ENCODE data around the gene TSPAN32.
A peak's percentile ranks its signal among the peaks of the same experiment; 100 is the strongest.

The TSPAN32 gene

GRCh38 chr11:2263724-2264360 is 38.0 kb upstream of the TSPAN32 start:
- CTCF ChIA-PET, result no interaction called here

DNA sequence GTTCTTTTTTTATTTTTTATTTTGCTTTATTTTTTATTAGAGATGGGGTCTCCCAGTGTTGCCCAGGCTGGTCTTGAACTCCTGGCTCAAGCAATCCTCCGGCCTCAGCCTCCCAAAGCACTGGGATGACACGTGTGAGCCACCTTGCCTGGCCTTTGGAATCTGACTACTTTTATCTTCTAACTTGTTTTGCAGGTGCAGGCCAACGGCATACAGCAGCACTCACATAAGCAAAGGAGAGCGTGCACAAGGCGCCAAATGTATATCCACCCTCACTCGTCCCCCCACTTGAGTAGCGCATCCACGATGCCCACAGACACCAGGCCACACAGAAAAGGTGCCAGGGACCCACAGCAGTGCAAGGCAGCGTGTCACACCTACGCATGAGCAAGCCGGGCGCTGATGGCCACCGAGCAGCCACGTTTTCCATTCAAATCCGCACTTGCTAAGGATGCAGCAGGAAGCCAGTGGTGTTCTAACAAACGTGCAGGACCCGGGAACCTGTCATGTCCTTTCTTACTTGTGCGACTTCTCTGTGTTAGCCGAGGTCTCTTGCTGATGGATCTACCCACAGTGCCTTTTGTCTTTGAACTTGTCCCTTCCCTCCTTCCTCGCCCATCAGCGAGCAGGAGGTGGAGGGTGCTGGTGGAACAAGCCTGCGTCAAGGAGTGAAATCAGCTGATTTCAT is 37.3 kb upstream of the TSPAN32 start:
- no peak for TF ChIP-seq LEF1 (IDR thresholded peaks at IDR 0.05; ENCODE audit: borderline replicate concordance)
- TF ChIP-seq SUZ12 (IDR thresholded peaks at IDR 0.05), result no peak
- TF ChIP-seq HDGF (IDR thresholded peaks at IDR 0.05; ENCODE audit: borderline replicate concordance), result no peak
- TF ChIP-seq FOXA1 (IDR thresholded peaks at IDR 0.05), result no peak
- no peak for TF ChIP-seq NFRKB (IDR thresholded peaks at IDR 0.05)
- no peak for TF ChIP-seq L3MBTL2 (conservative IDR thresholded peaks at IDR 0.05)
- TF ChIP-seq BHLHE40 (IDR thresholded peaks at IDR 0.05; ENCODE audit: borderline replicate concordance), result no peak
- TF ChIP-seq, protein P1, sequence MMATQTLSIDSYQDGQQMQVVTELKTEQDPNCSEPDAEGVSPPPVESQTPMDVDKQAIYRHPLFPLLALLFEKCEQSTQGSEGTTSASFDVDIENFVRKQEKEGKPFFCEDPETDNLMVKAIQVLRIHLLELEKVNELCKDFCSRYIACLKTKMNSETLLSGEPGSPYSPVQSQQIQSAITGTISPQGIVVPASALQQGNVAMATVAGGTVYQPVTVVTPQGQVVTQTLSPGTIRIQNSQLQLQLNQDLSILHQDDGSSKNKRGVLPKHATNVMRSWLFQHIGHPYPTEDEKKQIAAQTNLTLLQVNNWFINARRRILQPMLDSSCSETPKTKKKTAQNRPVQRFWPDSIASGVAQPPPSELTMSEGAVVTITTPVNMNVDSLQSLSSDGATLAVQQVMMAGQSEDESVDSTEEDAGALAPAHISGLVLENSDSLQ (IDR thresholded peaks at IDR 0.05), result no peak
- no peak for TF ChIP-seq ELF4 (IDR thresholded peaks at IDR 0.05)
- no peak for TF ChIP-seq ZNF384 (IDR thresholded peaks at IDR 0.05)
- TF ChIP-seq FOXM1 (IDR thresholded peaks at IDR 0.05; ENCODE audit: borderline replicate concordance), result no peak
- no peak for TF ChIP-seq TARDBP (IDR thresholded peaks at IDR 0.05)
- TF ChIP-seq CTBP1 (IDR thresholded peaks at IDR 0.05; ENCODE audit: borderline replicate concordance), result no peak
- TF ChIP-seq ARNT (IDR thresholded peaks at IDR 0.05), result no peak
- no peak for TF ChIP-seq FOXK2 (IDR thresholded peaks at IDR 0.05)
- TF ChIP-seq SP1 (IDR thresholded peaks at IDR 0.05), result no peak
- CTCF ChIA-PET, result no interaction called here

More at GRCh38 chr11:2263724-2264360, 38.0 kb upstream of the TSPAN32 start:
- TF ChIP-seq SUZ12 (IDR thresholded peaks at IDR 0.05) (no peak), NFRKB (IDR thresholded peaks at IDR 0.05) (no peak), SP1 (IDR thresholded peaks at IDR 0.05) (no peak)
- POLR2A ChIA-PET, result no interaction called here
- peak; percentile 3 for DNase-seq (ENCODE audit: extremely low spot score)

DNA sequence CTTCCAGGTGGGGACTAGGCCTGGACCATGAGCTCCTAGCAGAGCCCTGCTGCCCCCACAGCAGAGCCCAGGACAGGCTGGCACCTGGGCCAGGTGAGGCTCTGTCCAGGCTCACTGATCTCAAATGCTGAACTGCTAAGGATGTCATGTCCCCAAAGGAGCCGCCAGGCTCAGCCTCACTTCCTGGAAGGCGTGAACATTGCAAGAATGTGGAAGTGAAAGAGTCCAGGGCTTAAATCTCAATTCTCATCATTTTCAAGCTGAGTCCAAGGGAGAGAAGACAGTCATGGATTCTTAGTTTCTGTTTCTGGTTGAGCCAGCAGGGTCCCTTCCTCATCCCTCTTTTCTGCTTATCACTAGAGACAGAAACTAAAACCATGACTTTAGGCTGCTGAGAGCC is 36.4 kb upstream of the TSPAN32 start:
- peak; percentile 1 for DNase-seq (ENCODE audit: extremely low spot score)
- ChIA-PET POLR2A (no interaction called here), CTCF (no interaction called here)
- TF ChIP-seq NFRKB (IDR thresholded peaks at IDR 0.05) (no peak), FOXK2 (IDR thresholded peaks at IDR 0.05) (no peak), HDGF (IDR thresholded peaks at IDR 0.05; ENCODE audit: borderline replicate concordance) (no peak), ARNT (IDR thresholded peaks at IDR 0.05) (no peak), ZNF384 (IDR thresholded peaks at IDR 0.05) (no peak)

More for the DNA sequence above, 37.3 kb upstream of the TSPAN32 start:
- DNase-seq (ENCODE audit: extremely low spot score), result peak; percentile 1
- POLR2A ChIA-PET, result no interaction called here

DNA sequence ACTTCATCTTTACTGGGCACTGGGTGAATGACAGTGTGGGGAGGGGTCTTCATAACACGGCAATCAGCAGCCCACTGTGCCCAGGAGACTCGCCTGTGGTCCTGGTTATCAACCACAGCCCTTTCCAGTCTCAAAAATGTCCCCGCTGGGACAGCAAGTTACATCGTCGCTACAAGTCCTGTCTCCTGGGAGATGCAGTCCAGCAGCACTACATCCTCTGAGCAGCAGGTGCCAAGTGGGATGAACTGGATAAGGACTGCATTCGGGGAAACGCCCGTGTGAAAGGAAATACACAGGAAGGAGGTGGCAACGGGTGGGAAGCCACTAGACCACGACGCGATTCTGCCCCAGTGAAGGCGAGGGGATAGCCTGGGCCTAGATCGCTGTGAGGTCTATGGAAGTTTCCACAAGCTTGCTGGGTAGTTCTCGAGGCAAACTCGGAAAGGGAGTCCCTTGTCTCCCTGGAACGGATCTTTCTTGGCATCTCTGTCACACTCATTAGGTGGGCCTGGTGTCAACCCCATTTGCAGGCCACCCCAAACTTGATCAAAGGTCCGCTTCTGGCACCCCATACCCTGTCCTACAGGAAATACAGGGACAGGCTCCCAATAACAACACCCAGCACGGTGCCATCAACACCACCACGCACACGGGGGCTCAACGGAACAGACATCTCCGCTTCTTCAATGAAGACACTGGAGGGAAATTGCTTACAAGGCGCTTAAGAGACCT is 35.8 kb upstream of the TSPAN32 start:
- CTCF ChIA-PET, result no interaction called here
- TF ChIP-seq CTBP1 (IDR thresholded peaks at IDR 0.05; ENCODE audit: borderline replicate concordance), result no peak
- TF ChIP-seq, protein P1 (IDR thresholded peaks at IDR 0.05), result no peak
- no peak for TF ChIP-seq FOXK2 (IDR thresholded peaks at IDR 0.05)
- TF ChIP-seq FOXM1 (IDR thresholded peaks at IDR 0.05; ENCODE audit: borderline replicate concordance), result no peak
- no peak for TF ChIP-seq FOXA1 (IDR thresholded peaks at IDR 0.05)
- TF ChIP-seq ZNF384 (IDR thresholded peaks at IDR 0.05), result no peak
- POLR2A ChIA-PET, result no interaction called here
- peak; percentile 3 for DNase-seq (ENCODE audit: extremely low spot score)

DNA sequence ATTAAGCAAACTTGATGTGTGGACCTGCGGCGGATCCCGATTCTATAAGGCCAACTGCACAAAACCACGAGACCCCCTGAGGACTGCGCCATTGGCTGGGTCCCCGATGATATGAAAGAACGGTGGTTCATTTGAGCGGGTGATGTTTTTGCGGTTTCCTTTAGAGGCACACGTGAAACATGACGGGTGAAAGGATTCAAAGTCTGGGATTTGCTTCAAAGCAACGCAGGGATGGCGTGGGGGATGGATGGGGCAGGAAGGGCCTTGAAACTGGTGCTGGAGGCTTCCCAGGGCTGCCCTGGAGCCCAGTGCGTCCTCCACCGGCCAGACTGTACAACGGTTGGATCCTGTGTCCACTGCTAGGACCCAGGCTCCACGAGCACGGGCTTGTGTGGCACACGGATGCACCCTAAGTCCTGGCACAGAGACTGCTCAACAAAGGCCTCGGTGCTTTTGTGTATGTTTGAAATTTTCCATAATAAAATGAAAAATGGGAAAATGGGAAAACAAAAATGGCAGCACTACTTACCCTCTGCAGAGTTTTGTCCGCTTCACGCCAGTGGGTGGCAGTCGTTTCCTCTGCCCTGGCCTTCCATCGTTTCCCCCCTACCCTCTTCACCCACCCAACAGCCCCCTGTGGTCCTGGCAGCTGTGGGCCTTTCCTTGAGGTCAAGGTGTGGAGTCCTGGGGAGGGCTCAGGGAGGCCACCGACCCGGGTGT is 35.1 kb upstream of the TSPAN32 start:
- ChIA-PET CTCF (no interaction called here), POLR2A (no interaction called here)
- peak; percentile 3 for DNase-seq (ENCODE audit: extremely low spot score)
- TF ChIP-seq FOXA1 (IDR thresholded peaks at IDR 0.05), result no peak
- no peak for TF ChIP-seq CTBP1 (IDR thresholded peaks at IDR 0.05; ENCODE audit: borderline replicate concordance)

- DNase-seq (ENCODE audit: extremely low spot score), result peak; percentile 3
- ChIA-PET POLR2A (no interaction called here), CTCF (no interaction called here)
- TF ChIP-seq ZNF384 (IDR thresholded peaks at IDR 0.05), result no peak
Observed at GRCh38 chr11:2267306-2267850, 34.4 kb upstream of the TSPAN32 start.
